Fibroblast of mammary gland (primary cell): ENCODE data around the gene ZBTB4.

Experiments
- DNase-seq: peaks from one replicate; pipeline ENCODE4 v3.0.0-alpha.2; 2010; ENCODE audit warnings: low read depth
- H3K4me3 ChIP-seq: 2 replicates; pipeline ENCODE4 v1.5.1; 2011; ENCODE audit warnings: low read depth, mild to moderate bottlenecking, low read length, moderate library complexity; ENCODE audit not compliant: control insufficient read depth
- TF ChIP-seq, protein P1 (sequence below): conservative IDR thresholded peaks from 2 replicates; pipeline ENCODE4 v1.5.1; 2011; ENCODE audit warnings: low read depth, low read length, inconsistent platforms; ENCODE audit not compliant: control insufficient read depth, insufficient read depth

The ZBTB4 gene

GRCh38 chr17:7512105-7512504 lies 32.7 kb upstream of the ZBTB4 start:
- TF ChIP-seq, protein P1, sequence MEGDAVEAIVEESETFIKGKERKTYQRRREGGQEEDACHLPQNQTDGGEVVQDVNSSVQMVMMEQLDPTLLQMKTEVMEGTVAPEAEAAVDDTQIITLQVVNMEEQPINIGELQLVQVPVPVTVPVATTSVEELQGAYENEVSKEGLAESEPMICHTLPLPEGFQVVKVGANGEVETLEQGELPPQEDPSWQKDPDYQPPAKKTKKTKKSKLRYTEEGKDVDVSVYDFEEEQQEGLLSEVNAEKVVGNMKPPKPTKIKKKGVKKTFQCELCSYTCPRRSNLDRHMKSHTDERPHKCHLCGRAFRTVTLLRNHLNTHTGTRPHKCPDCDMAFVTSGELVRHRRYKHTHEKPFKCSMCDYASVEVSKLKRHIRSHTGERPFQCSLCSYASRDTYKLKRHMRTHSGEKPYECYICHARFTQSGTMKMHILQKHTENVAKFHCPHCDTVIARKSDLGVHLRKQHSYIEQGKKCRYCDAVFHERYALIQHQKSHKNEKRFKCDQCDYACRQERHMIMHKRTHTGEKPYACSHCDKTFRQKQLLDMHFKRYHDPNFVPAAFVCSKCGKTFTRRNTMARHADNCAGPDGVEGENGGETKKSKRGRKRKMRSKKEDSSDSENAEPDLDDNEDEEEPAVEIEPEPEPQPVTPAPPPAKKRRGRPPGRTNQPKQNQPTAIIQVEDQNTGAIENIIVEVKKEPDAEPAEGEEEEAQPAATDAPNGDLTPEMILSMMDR, result no peak
- DNase-seq, result no peak
- H3K4me3 ChIP-seq, result no peak overlapping the region

DNA sequence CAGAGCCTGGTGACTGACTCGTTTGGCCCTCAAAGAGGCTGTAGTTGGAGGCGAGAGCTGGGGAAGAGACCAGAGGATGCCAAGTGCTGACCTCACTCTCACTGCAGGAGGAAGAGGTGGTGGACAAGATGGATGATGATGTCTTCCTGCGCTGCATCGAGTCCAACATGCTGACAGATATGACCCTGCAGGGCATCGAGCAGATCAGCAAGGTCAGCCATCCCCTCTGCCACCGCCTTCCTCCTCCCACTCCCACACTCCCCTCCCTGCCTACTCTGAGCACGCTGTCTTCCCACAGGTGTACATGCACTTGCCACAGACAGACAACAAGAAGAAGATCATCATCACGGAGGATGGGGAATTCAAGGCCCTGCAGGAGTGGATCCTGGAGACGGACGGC lies 31.7 kb upstream of the ZBTB4 start:
- peak; percentile 67 for DNase-seq
- TF ChIP-seq, protein P1, result no peak
- H3K4me3 ChIP-seq, result no peak overlapping the region

DNA sequence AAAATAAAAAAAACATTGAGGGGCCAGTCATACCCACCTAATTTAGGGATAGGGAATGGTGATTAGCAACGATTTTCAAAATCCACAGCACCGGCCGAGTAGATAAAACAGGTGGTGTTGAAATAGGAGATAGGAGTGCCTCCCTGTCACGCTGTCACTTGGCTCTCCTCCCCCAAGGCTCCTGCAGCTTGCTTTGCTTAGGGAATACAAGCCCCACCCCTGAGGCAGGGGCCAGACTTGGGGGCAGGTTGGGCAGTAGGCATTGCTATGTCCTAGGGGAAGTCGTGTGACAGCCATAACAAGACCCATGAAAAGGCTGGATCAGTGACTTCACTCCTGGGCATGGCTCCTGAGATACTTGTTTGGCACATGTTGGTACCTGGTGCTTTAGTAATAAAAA lies 30.5 kb upstream of the ZBTB4 start:
- H3K4me3 ChIP-seq, result no peak overlapping the region
- no peak for DNase-seq
- TF ChIP-seq, protein P1, result no peak

GRCh38 chr17:7508846-7509245 lies 29.4 kb upstream of the ZBTB4 start:
- TF ChIP-seq, protein P1, result no peak
- no peak for DNase-seq
- H3K4me3 ChIP-seq, result no peak overlapping the region

DNA sequence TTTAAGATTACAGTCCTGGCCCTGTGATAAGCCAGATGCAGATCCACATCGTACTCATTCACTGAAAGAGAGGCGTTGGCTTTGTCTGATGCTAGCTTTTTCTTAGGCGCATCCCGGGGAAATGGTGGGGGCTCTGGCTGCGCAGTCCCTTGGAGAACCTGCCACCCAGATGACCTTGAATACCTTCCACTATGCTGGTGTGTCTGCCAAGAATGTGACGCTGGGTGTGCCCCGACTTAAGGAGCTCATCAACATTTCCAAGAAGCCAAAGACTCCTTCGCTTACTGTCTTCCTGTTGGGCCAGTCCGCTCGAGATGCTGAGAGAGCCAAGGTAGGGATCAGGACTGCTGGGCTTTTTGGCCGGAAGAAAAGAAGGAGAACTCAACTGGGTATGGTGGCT lies 28.7 kb upstream of the ZBTB4 start:
- no peak for DNase-seq
- H3K4me3 ChIP-seq, result no peak overlapping the region
- TF ChIP-seq, protein P1, result no peak

- DNase-seq, result no peak
- TF ChIP-seq, protein P1, result no peak
- H3K4me3 ChIP-seq, result no peak overlapping the region
Observed at GRCh38 chr17:7503521-7503920, 24.1 kb upstream of the ZBTB4 start.

- H3K4me3 ChIP-seq, result no peak overlapping the region
- TF ChIP-seq, protein P1, result peak; percentile 27
- DNase-seq, result no peak
Observed at GRCh38 chr17:7502987-7503386, 23.6 kb upstream of the ZBTB4 start.
